ENCODE results near the gene PTP4A1.
A peak's percentile ranks its signal among the peaks of the same experiment; 100 is the strongest.

PTP4A1 gene

GRCh38 chr6:63573899-63574553 is 1.7 kb downstream of the PTP4A1 start:
- H3K4me3 ChIP-seq: peak overlapping the region; percentile 93
- TF ChIP-seq FOXP2 (optimal IDR thresholded peaks at IDR 0.05; ENCODE audit: control extremely low read depth, extremely low read length, insufficient read depth): no peak
- no peak for TF ChIP-seq EZH2 (IDR thresholded peaks at IDR 0.05)
- TF ChIP-seq POLR2AphosphoS5 (IDR thresholded peaks at IDR 0.05; ENCODE audit: borderline replicate concordance, low read depth, low read length): no peak
- H3K36me3 ChIP-seq (ENCODE audit: insufficient read depth, low read length): peaks cover 34% of the 10 kb centered on the region
- peak overlapping the region; percentile 94 for H3K9ac ChIP-seq (ENCODE audit: insufficient read length)
- no peak for DNase-seq (ENCODE audit: low read depth, low spot score)
- H3K9me3 ChIP-seq (ENCODE audit: low read depth, low read length): no peaks in the 10 kb centered on the region
- peak overlapping the region; percentile 83 for H3K27ac ChIP-seq

GRCh38 chr6:63574554-63574900 is 2.2 kb downstream of the PTP4A1 start:
- DNase-seq (ENCODE audit: low read depth, low spot score): no peak
- H3K27ac ChIP-seq: no peak overlapping the region
- peak overlapping the region; percentile 93 for H3K4me3 ChIP-seq
- H3K9me3 ChIP-seq (ENCODE audit: low read depth, low read length): no peaks in the 10 kb centered on the region
- TF ChIP-seq FOXP2 (optimal IDR thresholded peaks at IDR 0.05; ENCODE audit: control extremely low read depth, extremely low read length, insufficient read depth) (no peak), POLR2AphosphoS5 (IDR thresholded peaks at IDR 0.05; ENCODE audit: borderline replicate concordance, low read depth, low read length) (no peak), EZH2 (IDR thresholded peaks at IDR 0.05) (no peak)
- no peak overlapping the region for H3K9ac ChIP-seq (ENCODE audit: insufficient read length)
- peaks cover 39% of the 10 kb centered on the region for H3K36me3 ChIP-seq (ENCODE audit: insufficient read depth, low read length)

- H3K4me3 ChIP-seq: no peak overlapping the region
- no peaks in the 10 kb centered on the region for H3K9me3 ChIP-seq (ENCODE audit: low read depth, low read length)
- no peak for DNase-seq (ENCODE audit: low read depth, low spot score)
- no peak overlapping the region for H3K27ac ChIP-seq
- peaks cover 56% of the 10 kb centered on the region for H3K36me3 ChIP-seq (ENCODE audit: insufficient read depth, low read length)
- no peak for TF ChIP-seq POLR2AphosphoS5 (IDR thresholded peaks at IDR 0.05; ENCODE audit: borderline replicate concordance, low read depth, low read length)
- TF ChIP-seq EZH2 (IDR thresholded peaks at IDR 0.05): no peak
- H3K9ac ChIP-seq (ENCODE audit: insufficient read length): no peak overlapping the region
Observed at GRCh38 chr6:63576147-63576772, 4.0 kb downstream of the PTP4A1 start.

DNA sequence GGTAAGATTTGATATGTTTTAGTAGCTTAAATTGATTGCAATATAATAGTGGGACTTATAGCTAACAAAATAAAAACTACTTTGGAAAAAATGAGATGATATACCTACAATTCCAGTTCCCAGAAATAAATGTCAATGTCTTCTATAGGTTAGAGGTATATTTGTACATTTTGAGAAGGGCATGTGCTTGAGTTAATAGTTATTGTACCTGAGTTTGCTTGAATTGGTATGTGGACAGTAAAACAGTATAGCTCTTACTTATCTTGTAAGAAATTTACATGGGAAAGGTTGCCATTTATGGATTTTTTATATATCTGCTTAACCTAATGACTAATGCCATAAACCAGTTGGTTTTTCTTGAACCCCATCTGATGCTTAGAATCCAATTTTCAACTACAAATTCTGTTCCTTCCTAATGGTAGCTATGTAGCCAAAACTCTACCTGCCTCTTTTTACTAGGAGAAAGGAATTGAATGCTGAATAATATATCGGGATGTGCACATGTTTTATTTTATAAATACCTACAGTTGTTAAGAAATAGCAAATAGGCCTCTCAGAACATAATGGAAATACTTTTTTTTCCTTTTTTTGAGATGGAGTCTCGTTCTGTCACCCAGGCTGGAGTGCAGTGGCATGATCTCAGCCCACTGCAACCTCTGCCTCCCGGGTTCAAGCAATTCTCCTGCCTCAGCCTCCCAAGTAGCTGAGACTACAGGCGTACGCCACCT is 4.9 kb downstream of the PTP4A1 start:
- Histone ChIP-seq H3K27ac (no peak overlapping the region), H3K36me3 (ENCODE audit: insufficient read depth, low read length) (peaks cover 63% of the 10 kb centered on the region), H3K9ac (ENCODE audit: insufficient read length) (no peak overlapping the region), H3K9me3 (ENCODE audit: low read depth, low read length) (no peaks in the 10 kb centered on the region), H3K4me3 (no peak overlapping the region)
- DNase-seq (ENCODE audit: low read depth, low spot score): no peak
- TF ChIP-seq EZH2 (IDR thresholded peaks at IDR 0.05): no peak
- TF ChIP-seq POLR2AphosphoS5 (IDR thresholded peaks at IDR 0.05; ENCODE audit: borderline replicate concordance, low read depth, low read length): no peak
- TF ChIP-seq FOXP2 (optimal IDR thresholded peaks at IDR 0.05; ENCODE audit: control extremely low read depth, extremely low read length, insufficient read depth): no peak

DNA sequence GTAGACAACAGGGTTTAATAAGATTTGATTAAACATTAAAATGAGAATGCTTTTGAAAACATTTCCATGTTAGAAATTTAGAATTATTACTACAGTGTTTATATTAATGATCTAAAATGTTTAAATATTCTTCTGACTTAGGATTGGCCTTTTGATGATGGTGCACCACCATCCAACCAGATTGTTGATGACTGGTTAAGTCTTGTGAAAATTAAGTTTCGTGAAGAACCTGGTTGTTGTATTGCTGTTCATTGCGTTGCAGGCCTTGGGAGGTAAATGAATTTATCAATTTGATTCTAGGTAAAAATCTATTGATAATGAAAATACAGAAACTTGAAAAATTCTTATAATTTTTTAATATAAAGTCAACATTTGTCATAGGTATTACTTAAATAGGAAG is 6.5 kb downstream of the PTP4A1 start:
- TF ChIP-seq FOXP2 (optimal IDR thresholded peaks at IDR 0.05; ENCODE audit: control extremely low read depth, extremely low read length, insufficient read depth) (no peak), POLR2AphosphoS5 (IDR thresholded peaks at IDR 0.05; ENCODE audit: borderline replicate concordance, low read depth, low read length) (no peak), EZH2 (IDR thresholded peaks at IDR 0.05) (no peak)
- Histone ChIP-seq H3K9me3 (ENCODE audit: low read depth, low read length) (no peaks in the 10 kb centered on the region), H3K36me3 (ENCODE audit: insufficient read depth, low read length) (peaks cover 74% of the 10 kb centered on the region), H3K4me3 (no peak overlapping the region), H3K27ac (no peak overlapping the region), H3K9ac (ENCODE audit: insufficient read length) (no peak overlapping the region)
- DNase-seq (ENCODE audit: low read depth, low spot score): no peak

DNA sequence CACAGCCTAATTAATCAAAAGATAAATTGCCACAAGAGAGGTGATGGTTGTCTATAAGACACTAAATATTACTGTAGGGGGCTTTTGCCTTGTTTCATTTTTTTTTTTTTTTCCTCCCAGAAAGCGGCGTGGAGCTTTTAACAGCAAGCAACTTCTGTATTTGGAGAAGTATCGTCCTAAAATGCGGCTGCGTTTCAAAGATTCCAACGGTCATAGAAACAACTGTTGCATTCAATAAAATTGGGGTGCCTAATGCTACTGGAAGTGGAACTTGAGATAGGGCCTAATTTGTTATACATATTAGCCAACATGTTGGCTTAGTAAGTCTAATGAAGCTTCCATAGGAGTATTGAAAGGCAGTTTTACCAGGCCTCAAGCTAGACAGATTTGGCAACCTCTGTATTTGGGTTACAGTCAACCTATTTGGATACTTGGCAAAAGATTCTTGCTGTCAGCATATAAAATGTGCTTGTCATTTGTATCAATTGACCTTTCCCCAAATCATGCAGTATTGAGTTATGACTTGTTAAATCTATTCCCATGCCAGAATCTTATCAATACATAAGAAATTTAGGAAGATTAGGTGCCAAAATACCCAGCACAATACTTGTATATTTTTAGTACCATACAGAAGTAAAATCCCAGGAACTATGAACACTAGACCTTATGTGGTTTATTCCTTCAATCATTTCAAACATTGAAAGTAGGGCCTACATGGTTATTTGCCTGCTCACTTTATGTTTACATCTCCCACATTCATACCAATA is 7.8 kb downstream of the PTP4A1 start:
- Histone ChIP-seq H3K36me3 (ENCODE audit: insufficient read depth, low read length) (peaks cover 68% of the 10 kb centered on the region), H3K9me3 (ENCODE audit: low read depth, low read length) (no peaks in the 10 kb centered on the region), H3K27ac (no peak overlapping the region), H3K9ac (ENCODE audit: insufficient read length) (no peak overlapping the region), H3K4me3 (no peak overlapping the region)
- DNase-seq (ENCODE audit: low read depth, low spot score): no peak
- no peak for TF ChIP-seq POLR2AphosphoS5 (IDR thresholded peaks at IDR 0.05; ENCODE audit: borderline replicate concordance, low read depth, low read length)
- TF ChIP-seq FOXP2 (optimal IDR thresholded peaks at IDR 0.05; ENCODE audit: control extremely low read depth, extremely low read length, insufficient read depth): no peak
- TF ChIP-seq EZH2 (IDR thresholded peaks at IDR 0.05): no peak

GRCh38 chr6:63580704-63580961 is 8.4 kb downstream of the PTP4A1 start:
- DNase-seq (ENCODE audit: low read depth, low spot score): no peak
- TF ChIP-seq EZH2 (IDR thresholded peaks at IDR 0.05): no peak
- TF ChIP-seq POLR2AphosphoS5 (IDR thresholded peaks at IDR 0.05; ENCODE audit: borderline replicate concordance, low read depth, low read length): no peak
- TF ChIP-seq FOXP2 (optimal IDR thresholded peaks at IDR 0.05; ENCODE audit: control extremely low read depth, extremely low read length, insufficient read depth): no peak

DNA sequence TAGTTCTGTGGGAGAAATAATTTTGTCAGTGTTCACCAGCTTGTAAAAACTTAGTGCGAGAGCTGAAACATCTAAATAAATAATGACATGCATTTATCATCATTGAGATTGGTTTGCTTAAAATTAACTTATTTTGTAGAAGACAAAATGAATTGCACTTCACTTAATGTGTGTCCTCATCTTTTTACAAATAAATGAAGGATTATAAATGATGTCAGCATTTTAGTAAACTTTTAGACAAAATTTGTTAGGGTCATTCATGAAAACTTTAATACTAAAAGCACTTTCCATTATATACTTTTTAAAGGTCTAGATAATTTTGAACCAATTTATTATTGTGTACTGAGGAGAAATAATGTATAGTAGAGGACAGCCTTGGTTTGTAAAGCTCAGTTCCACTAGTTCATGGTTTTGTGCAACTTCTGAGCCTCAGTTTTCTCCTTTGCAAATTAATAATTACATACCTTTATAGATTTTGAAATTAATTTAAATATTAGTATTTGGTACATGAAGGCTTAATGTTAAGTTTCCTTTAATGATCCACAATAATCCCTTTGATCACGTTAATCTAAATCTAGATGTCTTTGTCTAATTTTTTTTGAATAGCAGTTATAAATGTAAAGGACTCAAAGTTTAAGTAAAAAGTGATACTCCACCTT is 9.2 kb downstream of the PTP4A1 start:
- no peak overlapping the region for H3K9ac ChIP-seq (ENCODE audit: insufficient read length)
- H3K9me3 ChIP-seq (ENCODE audit: low read depth, low read length): no peaks in the 10 kb centered on the region
- H3K27ac ChIP-seq: no peak overlapping the region
- no peak for DNase-seq (ENCODE audit: low read depth, low spot score)
- peaks cover 64% of the 10 kb centered on the region for H3K36me3 ChIP-seq (ENCODE audit: insufficient read depth, low read length)
- TF ChIP-seq FOXP2 (optimal IDR thresholded peaks at IDR 0.05; ENCODE audit: control extremely low read depth, extremely low read length, insufficient read depth): no peak
- no peak overlapping the region for H3K4me3 ChIP-seq

More at GRCh38 chr6:63580704-63580961, 8.4 kb downstream of the PTP4A1 start:
- no peak overlapping the region for H3K4me3 ChIP-seq
- no peak overlapping the region for H3K9ac ChIP-seq (ENCODE audit: insufficient read length)
- H3K36me3 ChIP-seq (ENCODE audit: insufficient read depth, low read length): peaks cover 68% of the 10 kb centered on the region
- no peaks in the 10 kb centered on the region for H3K9me3 ChIP-seq (ENCODE audit: low read depth, low read length)
- H3K27ac ChIP-seq: no peak overlapping the region
